ENCODE measurements around the gene RAB3C.

DNA sequence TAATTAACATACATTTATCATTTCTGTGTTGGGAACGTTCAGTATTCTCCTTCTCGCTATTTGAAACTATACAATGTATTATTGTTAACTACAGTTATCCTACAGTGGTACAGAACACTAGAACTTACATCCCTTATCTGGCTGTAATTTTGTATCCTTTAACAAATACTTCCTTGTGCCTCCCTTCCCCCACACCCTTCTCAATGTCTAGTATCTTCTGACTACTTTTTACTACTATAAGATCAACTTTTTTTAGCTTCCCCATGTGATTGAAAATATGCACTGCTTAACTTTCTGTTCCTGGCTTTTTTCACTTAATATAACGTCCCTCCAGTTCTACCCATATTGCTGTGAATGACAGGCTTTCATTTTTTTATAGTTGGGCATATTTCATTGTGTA, 253.5 kb downstream of the RAB3C start:
- TF ChIP-seq, protein P1, sequence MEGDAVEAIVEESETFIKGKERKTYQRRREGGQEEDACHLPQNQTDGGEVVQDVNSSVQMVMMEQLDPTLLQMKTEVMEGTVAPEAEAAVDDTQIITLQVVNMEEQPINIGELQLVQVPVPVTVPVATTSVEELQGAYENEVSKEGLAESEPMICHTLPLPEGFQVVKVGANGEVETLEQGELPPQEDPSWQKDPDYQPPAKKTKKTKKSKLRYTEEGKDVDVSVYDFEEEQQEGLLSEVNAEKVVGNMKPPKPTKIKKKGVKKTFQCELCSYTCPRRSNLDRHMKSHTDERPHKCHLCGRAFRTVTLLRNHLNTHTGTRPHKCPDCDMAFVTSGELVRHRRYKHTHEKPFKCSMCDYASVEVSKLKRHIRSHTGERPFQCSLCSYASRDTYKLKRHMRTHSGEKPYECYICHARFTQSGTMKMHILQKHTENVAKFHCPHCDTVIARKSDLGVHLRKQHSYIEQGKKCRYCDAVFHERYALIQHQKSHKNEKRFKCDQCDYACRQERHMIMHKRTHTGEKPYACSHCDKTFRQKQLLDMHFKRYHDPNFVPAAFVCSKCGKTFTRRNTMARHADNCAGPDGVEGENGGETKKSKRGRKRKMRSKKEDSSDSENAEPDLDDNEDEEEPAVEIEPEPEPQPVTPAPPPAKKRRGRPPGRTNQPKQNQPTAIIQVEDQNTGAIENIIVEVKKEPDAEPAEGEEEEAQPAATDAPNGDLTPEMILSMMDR (optimal IDR thresholded peaks at IDR 0.05 in 1 of 3, IDR thresholded peaks at IDR 0.05 in 1 of 3, conservative IDR thresholded peaks at IDR 0.05 in 1 of 3; ENCODE audit: extremely low read depth in 1 of 3, insufficient read depth in 2 of 3, low read length in 3 of 3), result no peak
- no peak for TF ChIP-seq EZH2 (IDR thresholded peaks at IDR 0.05; ENCODE audit: low read length)
